DND-41 (cell line): ENCODE results near the gene YWHAQ.

ENCODE experiments used
- EZH2 ChIP-seq: IDR thresholded peaks from 3 replicates; pipeline ENCODE4 v1.6.1; 2012; ENCODE audit warnings: borderline replicate concordance, low read depth, mild to moderate bottlenecking, moderate library complexity, low read length, inconsistent platforms; ENCODE audit not compliant: severe bottlenecking
- TF ChIP-seq, protein P1 (sequence below): IDR thresholded peaks from 2 replicates; pipeline ENCODE4 v1.5.1; 2012; ENCODE audit warnings: borderline replicate concordance, low read length, moderate library complexity, mild to moderate bottlenecking; ENCODE audit not compliant: poor library complexity, severe bottlenecking; ENCODE audit errors: extremely low read depth

DNA sequence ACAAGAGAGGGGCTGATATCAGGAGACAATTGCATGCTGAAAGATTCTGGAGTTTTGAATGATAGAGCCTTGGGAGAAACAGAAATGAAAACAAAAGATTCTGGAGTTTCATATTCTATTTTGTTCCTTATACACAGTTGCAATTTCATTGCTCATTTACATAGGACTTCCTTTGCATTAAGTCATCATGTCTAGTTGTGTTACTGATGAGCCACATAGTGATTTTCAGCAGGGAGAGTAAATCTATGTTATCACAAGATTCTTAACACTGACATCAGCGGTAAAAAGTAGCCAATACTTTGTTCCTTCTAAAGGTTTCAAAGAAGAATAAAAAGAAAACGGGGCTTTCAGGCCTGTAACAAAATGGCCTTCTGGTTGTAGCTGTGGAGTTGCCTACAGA lies 82.3 kb downstream of the YWHAQ start:
- TF ChIP-seq, protein P1, sequence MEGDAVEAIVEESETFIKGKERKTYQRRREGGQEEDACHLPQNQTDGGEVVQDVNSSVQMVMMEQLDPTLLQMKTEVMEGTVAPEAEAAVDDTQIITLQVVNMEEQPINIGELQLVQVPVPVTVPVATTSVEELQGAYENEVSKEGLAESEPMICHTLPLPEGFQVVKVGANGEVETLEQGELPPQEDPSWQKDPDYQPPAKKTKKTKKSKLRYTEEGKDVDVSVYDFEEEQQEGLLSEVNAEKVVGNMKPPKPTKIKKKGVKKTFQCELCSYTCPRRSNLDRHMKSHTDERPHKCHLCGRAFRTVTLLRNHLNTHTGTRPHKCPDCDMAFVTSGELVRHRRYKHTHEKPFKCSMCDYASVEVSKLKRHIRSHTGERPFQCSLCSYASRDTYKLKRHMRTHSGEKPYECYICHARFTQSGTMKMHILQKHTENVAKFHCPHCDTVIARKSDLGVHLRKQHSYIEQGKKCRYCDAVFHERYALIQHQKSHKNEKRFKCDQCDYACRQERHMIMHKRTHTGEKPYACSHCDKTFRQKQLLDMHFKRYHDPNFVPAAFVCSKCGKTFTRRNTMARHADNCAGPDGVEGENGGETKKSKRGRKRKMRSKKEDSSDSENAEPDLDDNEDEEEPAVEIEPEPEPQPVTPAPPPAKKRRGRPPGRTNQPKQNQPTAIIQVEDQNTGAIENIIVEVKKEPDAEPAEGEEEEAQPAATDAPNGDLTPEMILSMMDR = no peak
- no peak for TF ChIP-seq EZH2
